IMR-90 (cell line): Measurements from ENCODE around the gene FOXF1. TPM values are rescaled to one million over a fixed set of nuclear protein-coding genes. Genes with fewer than 3 reads are reported as not detected.

Experiments used
- ATAC-seq: fragments of 200-7000 bp; cut with Tn5 transposase; 2 replicates; pipeline ENCODE4 v1.9.1; 2020; ENCODE audit warnings: low read depth, mild to moderate bottlenecking, moderate library complexity
- BruUV-seq: library from RNA; stranded (reverse); fragments of 400-500 nt; replicated peaks from 2 replicates; lab custom pipeline; 2021; lab: Mats Ljungman, UMichigan
- CTCF ChIA-PET: fragments of 300-600 bp; formaldehyde crosslinking; extraction: SDS; loops from one replicate; lab custom pipeline; 2021; ENCODE audit warnings: antibody characterized with exemption; lab: Yijun Ruan, JAX
- POLR2A ChIA-PET: fragments of 300-600 bp; sonication (Branson Sonifier 250); formaldehyde crosslinking; loops from one replicate; lab custom pipeline; 2022; ENCODE audit warnings: antibody characterized with exemption; ENCODE audit not compliant: unreplicated experiment; lab: Charles Lee
- DNase-seq: peaks from one replicate; pipeline ENCODE4 v3.0.0; 2013
- H2AFZ ChIP-seq: replicated peaks from 2 replicates; pipeline ENCODE3; 2013; ENCODE audit warnings: low read length, mild to moderate bottlenecking; ENCODE audit not compliant: poor library complexity
- H2AK5ac ChIP-seq: 2 replicates; pipeline ENCODE4 v1.6.1; 2013; ENCODE audit warnings: low read depth, low read length, inconsistent platforms
- H2AK9ac ChIP-seq: replicated peaks from 2 replicates; pipeline ENCODE3; 2013; ENCODE audit warnings: mild to moderate bottlenecking, low read depth, low read length, moderate library complexity; ENCODE audit not compliant: poor library complexity
- H2BK120ac ChIP-seq: 2 replicates; pipeline ENCODE4 v1.6.1; 2013; ENCODE audit warnings: low read depth, low read length, inconsistent platforms
- H2BK15ac ChIP-seq: 3 replicates; pipeline ENCODE4 v1.6.1; 2013; ENCODE audit warnings: low read depth, low read length, inconsistent platforms
- H2BK20ac ChIP-seq: 2 replicates; pipeline ENCODE4 v1.6.1; 2013; ENCODE audit warnings: low read depth, mild to moderate bottlenecking, inconsistent platforms, low read length, moderate library complexity
- H2BK5ac ChIP-seq: 2 replicates; pipeline ENCODE4 v1.6.1; 2013; ENCODE audit warnings: mild to moderate bottlenecking, low read depth, low read length, inconsistent platforms; ENCODE audit not compliant: poor library complexity, severe bottlenecking
- H3K14ac ChIP-seq: replicated peaks from 2 replicates; pipeline ENCODE4 v1.6.1; 2013; ENCODE audit warnings: low read depth, low read length, inconsistent platforms
- H3K18ac ChIP-seq: 2 replicates; pipeline ENCODE4 v1.6.1; 2013; ENCODE audit warnings: low read depth, low read length, control low read depth
- H3K23ac ChIP-seq: 2 replicates; pipeline ENCODE4 v1.6.1; 2013; ENCODE audit warnings: low read depth, low read length, inconsistent platforms
- H3K27ac ChIP-seq: 2 replicates; pipeline ENCODE4 v1.5.1; 2013; ENCODE audit warnings: mild to moderate bottlenecking, control low read depth, low read length; ENCODE audit not compliant: insufficient read depth
- H3K27me3 ChIP-seq: 2 replicates; pipeline ENCODE4 v1.6.1; 2013; ENCODE audit warnings: low read length; ENCODE audit not compliant: control insufficient read depth, insufficient read depth
- H3K36me3 ChIP-seq: 2 replicates; pipeline ENCODE4 v1.6.1; 2013; ENCODE audit warnings: low read length, mixed read lengths; ENCODE audit not compliant: control insufficient read depth, insufficient read depth
- H3K4ac ChIP-seq: 2 replicates; pipeline ENCODE4 v1.6.1; 2013; ENCODE audit warnings: low read depth, low read length, inconsistent platforms
- H3K4me1 ChIP-seq: 2 replicates; pipeline ENCODE4 v1.6.1; 2013; ENCODE audit warnings: low read length, mixed read lengths; ENCODE audit not compliant: control insufficient read depth, insufficient read depth
- H3K4me2 ChIP-seq: 2 replicates; pipeline ENCODE4 v1.6.1; 2013; ENCODE audit warnings: low read depth, mild to moderate bottlenecking, control low read depth, low read length, moderate library complexity
- H3K4me3 ChIP-seq: 2 replicates; pipeline ENCODE4 v1.5.1; 2013; ENCODE audit warnings: low read depth, mild to moderate bottlenecking, control low read depth, low read length, moderate library complexity; ENCODE audit not compliant: insufficient read depth
- H3K56ac ChIP-seq: 2 replicates; pipeline ENCODE4 v1.6.1; 2013; ENCODE audit warnings: low read length, inconsistent platforms; ENCODE audit not compliant: insufficient read depth; ENCODE audit errors: extremely low read depth
- H3K79me1 ChIP-seq, 2 experiments: 2 replicates each; pipeline ENCODE4 v1.6.1; 2013; ENCODE audit warnings: low read length in 2 of 2, inconsistent platforms in 1 of 2, low read depth in 1 of 2
- H3K9ac ChIP-seq: 2 replicates; pipeline ENCODE4 v1.6.1; 2013; ENCODE audit warnings: low read depth, low read length, control low read depth
- H3K9me1 ChIP-seq: 2 replicates; pipeline ENCODE4 v1.6.1; 2013; ENCODE audit warnings: low read length, inconsistent platforms; ENCODE audit not compliant: insufficient read depth
- H3K9me3 ChIP-seq: 2 replicates; pipeline ENCODE4 v1.6.1; 2013; ENCODE audit warnings: low read length; ENCODE audit not compliant: control insufficient read depth, insufficient read depth
- H4K20me1 ChIP-seq: 2 replicates; pipeline ENCODE4 v1.6.1; 2013; ENCODE audit warnings: low read length, inconsistent platforms; ENCODE audit not compliant: insufficient read depth
- H4K5ac ChIP-seq: 2 replicates; pipeline ENCODE4 v1.6.1; 2013; ENCODE audit warnings: mild to moderate bottlenecking, low read depth, low read length, control low read depth
- H4K8ac ChIP-seq, 2 experiments: 2 replicates each; pipeline ENCODE4 v1.6.1; 2013; ENCODE audit warnings: low read depth in 2 of 2, low read length in 2 of 2, control low read depth in 1 of 2, inconsistent platforms in 1 of 2
- H4K91ac ChIP-seq: 2 replicates; pipeline ENCODE4 v1.6.1; 2013; ENCODE audit warnings: low read depth, low read length, inconsistent platforms; ENCODE audit not compliant: insufficient read depth
- ELK1 ChIP-seq: fragments of 150-350 bp; IDR thresholded peaks from 2 replicates; pipeline ENCODE4 v1.6.1; 2016; ENCODE audit warnings: low read depth, mild to moderate bottlenecking, low read length, moderate library complexity, borderline replicate concordance
- FOS ChIP-seq: fragments of 150-350 bp; IDR thresholded peaks from 2 replicates; pipeline ENCODE4 v1.6.1; 2016; ENCODE audit warnings: low read depth, low read length
- POLR2A ChIP-seq: IDR thresholded peaks from 2 replicates; pipeline ENCODE4 v1.6.1; 2012; ENCODE audit warnings: mild to moderate bottlenecking, low read depth, low read length
- RCOR1 ChIP-seq: IDR thresholded peaks from 2 replicates; pipeline ENCODE4 v1.6.1; 2012; ENCODE audit warnings: mild to moderate bottlenecking, low read length, improper control_type of control experiment; ENCODE audit not compliant: insufficient replicate concordance
- WGBS, 2 experiments: methylation state at CpG; one replicate each; pipeline versions ENCODE4 v1.1.5 to v1.1.7; 2013; ENCODE audit warnings: missing lambda C conversion rate in 2 of 2; ENCODE audit not compliant: insufficient read length in 1 of 2; ENCODE audit errors: extremely low coverage in 2 of 2; 5-methylcytosine and 5-hydroxymethylcytosine counted together
- dilution Hi-C: fragments of 300-500 bp; cut with HindIII; formaldehyde crosslinking; loops from one replicate; pipeline ENCODE4 v1.14.3; 2018; ENCODE audit warnings: low sequenced_read_pairs; ENCODE audit not compliant: unreplicated experiment
- in situ Hi-C: fragments of 300-500 bp; cut with MboI; formaldehyde crosslinking; loops from 3 replicates; pipeline ENCODE4 v1.14.3; 2019; ENCODE audit warnings: low sequenced_read_pairs, inconsistent platforms, mixed read lengths
- intact Hi-C: fragments of 100-400 bp; cut with micrococcal nuclease; formaldehyde crosslinking; loops from 2 replicates; pipeline ENCODE4 v1.10.0; 2022
- polyA plus RNA-seq, 3 experiments: library from polyadenylated mRNA; depleted of rRNA; stranded (reverse); fragments of >200 nt; gene quantifications; 2 replicates each; pipeline ENCODE4 v1.2.3, GENCODE V29; 2012; ENCODE audit warnings: low replicate concordance in 1 of 3
- total RNA-seq: library from RNA; depleted of rRNA; stranded (reverse); fragments of >200 nt; gene quantifications from 2 replicates; pipeline ENCODE4 v1.2.3, GENCODE V29; 2012

Gene FOXF1
- total and polyA plus RNA-seq, 2 of the 4 experiments (the other 2 are of a cell fraction) = 2.7 to 33.0 TPM

DNA sequence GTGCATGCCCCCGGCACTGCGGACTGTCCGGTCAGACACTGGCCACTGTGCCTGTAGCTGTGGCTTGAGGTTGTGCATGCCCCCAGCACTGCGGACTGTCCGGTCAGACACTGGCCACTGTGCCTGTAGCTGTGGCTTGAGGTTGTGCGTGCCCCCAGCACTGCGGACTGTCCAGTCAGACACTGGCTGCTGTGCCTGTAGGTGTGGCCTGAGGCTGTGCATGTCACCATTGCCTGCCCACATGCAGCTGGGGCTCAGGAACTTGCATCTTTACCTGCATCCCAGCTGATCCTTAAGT lies 39.5 kb downstream of the FOXF1 start:
- TF ChIP-seq POLR2A (no peak), ELK1 (no peak), FOS (no peak), RCOR1 (no peak)
- Histone ChIP-seq H3K9me3 (no peaks in the 10 kb centered on the region), H3K4me3 (no peak overlapping the region), H3K18ac (no peak overlapping the region), H2AFZ (no peak overlapping the region), H4K20me1 (no peaks in the 10 kb centered on the region), H3K27ac (no peak overlapping the region), H3K14ac (no peak overlapping the region), H3K4me1 (peaks cover 4% of the 10 kb centered on the region; the same call in 1 of the 2 replicates), H2AK9ac (no peak overlapping the region), H2AK5ac (no peak overlapping the region), H2BK120ac (no peak overlapping the region), H3K4me2 (no peak overlapping the region), H3K9me1 (no peaks in the 10 kb centered on the region), H3K56ac (no peak overlapping the region), H4K5ac (no peak overlapping the region), H4K8ac (no peak overlapping the region), H3K23ac (no peak overlapping the region), H3K79me1 (peaks cover 18 to 43% of the 10 kb centered on the region in 2 experiments), H2BK20ac (no peak overlapping the region), H3K9ac (no peak overlapping the region), H3K36me3 (peaks cover 37% of the 10 kb centered on the region), H2BK5ac (no peak overlapping the region), H2BK15ac (no peak overlapping the region), H3K27me3 (no peaks in the 10 kb centered on the region), H3K4ac (no peak overlapping the region), H4K91ac (no peak overlapping the region)
- in situ Hi-C loops = no loop called here
- CTCF ChIA-PET = no interaction called here
- POLR2A ChIA-PET = no interaction called here
- dilution Hi-C loops = no loop called here
- DNase-seq (no peak), ATAC-seq (no peak)
- no TSS peak for BruUV-seq
- intact Hi-C loops = no loop called here
- WGBS, 2 experiments = no CpG with 5 or more reads among the region's 7 CpGs
